Vagina (tissue), 2 donors: ENCODE results near the gene DBNDD1.

Experiments
- POLR2A ChIP-seq, 2 donors: fragments of 450-650 bp; IDR thresholded peaks; one replicate each; pipeline ENCODE4 v1.6.1; 2017; ENCODE audit warnings: antibody characterized with exemption in 2 of 2, mild to moderate bottlenecking in 2 of 2, moderate library complexity in 2 of 2
- POLR2AphosphoS5 ChIP-seq, 2 donors: sonication (generic); formaldehyde crosslinking; IDR thresholded peaks; one replicate each; pipeline ENCODE4 v1.9.0; 2017; ENCODE audit warnings: antibody characterized with exemption in 2 of 2, mild to moderate bottlenecking in 2 of 2, low read depth in 1 of 2; ENCODE audit not compliant: insufficient read depth in 1 of 2
- TF ChIP-seq, protein P1 (sequence below), 3 experiments: fragments of 450-650 bp in 2 of 3; fragments of 200-600 bp in 1 of 3; sonication (generic) in 1 of 3; IDR thresholded peaks; one replicate each; pipeline ENCODE4 v1.5.1; 2017 to 2019; ENCODE audit warnings: antibody characterized with exemption in 3 of 3, mild to moderate bottlenecking in 2 of 3, moderate library complexity in 2 of 3

DNA sequence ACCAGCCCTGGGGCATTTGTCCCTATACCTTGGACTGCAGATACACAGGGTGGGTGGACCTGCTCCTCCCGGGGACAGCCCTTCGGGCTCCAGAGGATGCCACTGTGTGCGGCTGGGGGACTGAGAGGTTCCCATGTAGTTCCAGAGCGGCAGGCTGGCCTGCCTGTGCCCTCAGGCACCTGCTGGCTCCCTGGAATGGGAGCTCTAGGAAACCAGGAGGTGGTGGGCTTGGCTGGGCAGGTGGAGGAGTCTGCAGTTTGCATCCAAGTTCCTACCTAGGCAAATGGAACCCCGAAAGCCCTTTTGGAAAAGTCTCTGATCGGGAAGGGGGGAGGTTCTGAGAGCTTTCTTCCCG is 982 bp downstream of the DBNDD1 start:
- TF ChIP-seq, protein P1, sequence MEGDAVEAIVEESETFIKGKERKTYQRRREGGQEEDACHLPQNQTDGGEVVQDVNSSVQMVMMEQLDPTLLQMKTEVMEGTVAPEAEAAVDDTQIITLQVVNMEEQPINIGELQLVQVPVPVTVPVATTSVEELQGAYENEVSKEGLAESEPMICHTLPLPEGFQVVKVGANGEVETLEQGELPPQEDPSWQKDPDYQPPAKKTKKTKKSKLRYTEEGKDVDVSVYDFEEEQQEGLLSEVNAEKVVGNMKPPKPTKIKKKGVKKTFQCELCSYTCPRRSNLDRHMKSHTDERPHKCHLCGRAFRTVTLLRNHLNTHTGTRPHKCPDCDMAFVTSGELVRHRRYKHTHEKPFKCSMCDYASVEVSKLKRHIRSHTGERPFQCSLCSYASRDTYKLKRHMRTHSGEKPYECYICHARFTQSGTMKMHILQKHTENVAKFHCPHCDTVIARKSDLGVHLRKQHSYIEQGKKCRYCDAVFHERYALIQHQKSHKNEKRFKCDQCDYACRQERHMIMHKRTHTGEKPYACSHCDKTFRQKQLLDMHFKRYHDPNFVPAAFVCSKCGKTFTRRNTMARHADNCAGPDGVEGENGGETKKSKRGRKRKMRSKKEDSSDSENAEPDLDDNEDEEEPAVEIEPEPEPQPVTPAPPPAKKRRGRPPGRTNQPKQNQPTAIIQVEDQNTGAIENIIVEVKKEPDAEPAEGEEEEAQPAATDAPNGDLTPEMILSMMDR (IDR thresholded peaks at IDR 0.05), result no peak
- TF ChIP-seq POLR2AphosphoS5 (IDR thresholded peaks at IDR 0.05; ENCODE audit: insufficient read depth in 1 of 2, low read depth in 1 of 2) (no peak), POLR2A (IDR thresholded peaks at IDR 0.05) (no peak)
